ENCODE results near the gene CD4.

CD4 gene

GRCh38 chr12:6840761-6841515 is 51.6 kb downstream of the CD4 start, which contains the start of gene GNB3:
TSS of gene GNB3 (plus strand) at chr12:6840925. CDS start at chr12:6841288, 363 bp downstream.
- FAIRE-seq (no peak), DNase-seq (ENCODE audit: insufficient read length, low spot score) (no peak)

- DNase-seq (ENCODE audit: insufficient read length, low spot score): no peak
- FAIRE-seq: no peak
Observed at GRCh38 chr12:6842075-6842474, 52.7 kb downstream of the CD4 start.

- DNase-seq (ENCODE audit: insufficient read length, low spot score): no peak
- no peak for FAIRE-seq
Observed at GRCh38 chr12:6843118-6843902, 54.0 kb downstream of the CD4 start.

- FAIRE-seq: peak; percentile 58
- DNase-seq (ENCODE audit: insufficient read length, low spot score): no peak
Observed at GRCh38 chr12:6845395-6845794, 56.1 kb downstream of the CD4 start.

GRCh38 chr12:6846316-6846869 is 57.1 kb downstream of the CD4 start:
- FAIRE-seq (peak; percentile 81), DNase-seq (ENCODE audit: insufficient read length, low spot score) (no peak)

GRCh38 chr12:6847676-6848075 is 58.3 kb downstream of the CD4 start:
- FAIRE-seq (no peak), DNase-seq (ENCODE audit: insufficient read length, low spot score) (no peak)

- DNase-seq (ENCODE audit: insufficient read length, low spot score) (no peak), FAIRE-seq (no peak)
Observed at GRCh38 chr12:6849427-6849826, 60.1 kb downstream of the CD4 start.

GRCh38 chr12:6849976-6850560 is 60.7 kb downstream of the CD4 start:
- FAIRE-seq (no peak), DNase-seq (ENCODE audit: insufficient read length, low spot score) (no peak)

GRCh38 chr12:6850796-6851152 is 61.4 kb downstream of the CD4 start:
- DNase-seq (ENCODE audit: insufficient read length, low spot score) (no peak), FAIRE-seq (no peak)

GRCh38 chr12:6851153-6851920 is 62.0 kb downstream of the CD4 start, which contains the start of gene CDCA3:
TSS of gene CDCA3 (minus strand) at chr12:6851286. CDS start at chr12:6850952, 334 bp downstream.
- peak; percentile 100 for DNase-seq (ENCODE audit: insufficient read length, low spot score)
- peak; percentile 99 for FAIRE-seq

- FAIRE-seq: peak; percentile 98
- DNase-seq (ENCODE audit: insufficient read length, low spot score): peak; percentile 100
Observed at GRCh38 chr12:6851921-6852650, 62.8 kb downstream of the CD4 start, which contains the start of gene USP5. TSS of gene USP5 (plus strand) at chr12:6852150. CDS start at chr12:6852180, 30 bp downstream.

- DNase-seq (ENCODE audit: insufficient read length, low spot score) (peak; percentile 58), FAIRE-seq (peak; percentile 59)
Observed at GRCh38 chr12:6852651-6853354, 63.5 kb downstream of the CD4 start.

GRCh38 chr12:6853626-6854025 is 64.3 kb downstream of the CD4 start:
- FAIRE-seq: no peak
- DNase-seq (ENCODE audit: insufficient read length, low spot score): no peak

GRCh38 chr12:6854036-6854435 is 64.7 kb downstream of the CD4 start:
- DNase-seq (ENCODE audit: insufficient read length, low spot score) (no peak), FAIRE-seq (no peak)

- no peak for DNase-seq (ENCODE audit: insufficient read length, low spot score)
Observed at GRCh38 chr12:6855322-6855721, 66.0 kb downstream of the CD4 start.

GRCh38 chr12:6858799-6859198 is 69.5 kb downstream of the CD4 start:
- DNase-seq (ENCODE audit: insufficient read length, low spot score) (no peak), FAIRE-seq (no peak)

More at GRCh38 chr12:6855322-6855721, 66.0 kb downstream of the CD4 start:
- no peak for FAIRE-seq

GRCh38 chr12:6860116-6860515 is 70.8 kb downstream of the CD4 start:
- FAIRE-seq: no peak
- DNase-seq (ENCODE audit: insufficient read length, low spot score): no peak

GRCh38 chr12:6860942-6861341 is 71.6 kb downstream of the CD4 start:
- peak; percentile 48 for FAIRE-seq
- DNase-seq (ENCODE audit: insufficient read length, low spot score): no peak

- no peak for FAIRE-seq
- no peak for DNase-seq (ENCODE audit: insufficient read length, low spot score)
Observed at GRCh38 chr12:6861391-6861790, 72.1 kb downstream of the CD4 start.
